Measurements from ENCODE around the gene CAMKMT.

- TF ChIP-seq CTCF (conservative IDR thresholded peaks at IDR 0.05): no peak
- no peak for TF ChIP-seq ZFX (IDR thresholded peaks at IDR 0.05)
Observed at GRCh38 chr2:44599130-44599529, 237.4 kb downstream of the CAMKMT start.
